Right renal pelvis (tissue), 4 donors: ENCODE measurements around the gene KRTAP5-9. TPM values are rescaled to one million over a fixed set of nuclear protein-coding genes. Genes with fewer than 3 reads are reported as not detected.
"Not testable (repeated sequence)": the region's sequence is repeated elsewhere in the genome, so short reads cannot be mapped to it uniquely, and the experiment has no call there.

Experiments used
- DNase-seq, 4 donors: peaks; one replicate each; pipeline ENCODE4 v3.0.0-alpha.2; 2013; ENCODE audit warnings: low read depth in 4 of 4, low spot score in 3 of 4, missing footprints in 1 of 4
- polyA plus RNA-seq, 4 donors: library from polyadenylated mRNA; unstranded; fragments of 120-200 nt; gene quantifications; one replicate each; pipeline ENCODE4 v1.2.1, GENCODE V29; 2013; ENCODE audit not compliant: insufficient read length in 4 of 4

KRTAP5-9 gene
- polyA plus RNA-seq, 4 donors: 0.19 to 0.47 (median 0.44) TPM

DNA sequence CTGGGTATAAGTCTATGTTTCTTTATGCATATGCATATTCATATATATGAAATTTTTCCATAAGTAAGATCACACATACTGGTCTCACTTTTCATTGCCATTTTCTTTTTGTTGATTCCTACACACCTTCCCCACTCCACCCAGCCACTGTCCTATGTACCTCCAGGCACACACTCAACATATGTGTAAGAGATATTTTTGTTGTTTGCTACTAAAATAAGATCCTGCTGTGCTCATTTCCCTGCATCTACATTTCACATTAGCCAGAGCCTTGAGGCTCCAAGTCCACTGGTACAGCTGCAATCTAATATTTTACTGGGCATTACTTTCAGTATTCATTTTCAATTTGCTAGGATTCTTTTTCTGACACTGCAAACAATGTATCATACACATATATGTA, 9.0 kb downstream of the KRTAP5-9 start:
- no peak for DNase-seq

DNA sequence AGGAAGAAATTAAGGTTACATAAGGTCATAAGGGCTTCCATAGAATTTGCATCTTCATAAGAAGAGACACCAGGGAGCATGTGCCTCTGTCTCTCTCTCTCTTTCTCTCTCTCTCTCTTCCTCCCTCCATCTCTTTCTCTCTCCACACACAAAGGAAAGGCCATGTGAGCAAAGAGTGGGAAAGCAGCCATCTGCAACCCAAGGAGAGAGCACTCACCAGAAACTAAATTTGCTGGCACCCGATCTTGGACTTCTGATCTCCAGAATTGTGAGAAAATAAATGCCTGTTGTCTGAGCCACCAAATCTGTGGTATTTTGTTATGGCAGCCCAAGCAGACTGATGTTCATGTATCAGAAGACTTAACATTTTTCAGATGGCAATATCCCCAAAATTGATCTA, 10.8 kb downstream of the KRTAP5-9 start:
- DNase-seq: no peak

DNA sequence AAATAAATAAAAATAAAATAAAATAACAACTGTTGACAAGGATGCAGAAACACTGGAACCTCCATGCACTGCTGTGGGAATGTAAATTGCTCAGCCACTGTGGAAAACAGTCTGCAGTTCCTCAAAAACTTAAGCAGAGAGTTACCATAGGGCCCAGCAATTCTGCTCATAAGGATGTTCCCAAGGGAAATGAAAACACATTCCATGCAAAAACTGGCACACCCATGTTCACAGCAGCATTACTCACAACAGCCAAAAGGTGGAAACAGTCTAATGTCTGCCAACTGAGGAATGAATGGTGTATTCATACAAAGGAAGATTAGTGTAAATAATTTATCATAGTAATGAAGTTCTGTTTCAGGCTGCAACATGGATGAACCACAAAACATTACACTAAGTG, 13.9 kb downstream of the KRTAP5-9 start:
- DNase-seq: no peak

DNA sequence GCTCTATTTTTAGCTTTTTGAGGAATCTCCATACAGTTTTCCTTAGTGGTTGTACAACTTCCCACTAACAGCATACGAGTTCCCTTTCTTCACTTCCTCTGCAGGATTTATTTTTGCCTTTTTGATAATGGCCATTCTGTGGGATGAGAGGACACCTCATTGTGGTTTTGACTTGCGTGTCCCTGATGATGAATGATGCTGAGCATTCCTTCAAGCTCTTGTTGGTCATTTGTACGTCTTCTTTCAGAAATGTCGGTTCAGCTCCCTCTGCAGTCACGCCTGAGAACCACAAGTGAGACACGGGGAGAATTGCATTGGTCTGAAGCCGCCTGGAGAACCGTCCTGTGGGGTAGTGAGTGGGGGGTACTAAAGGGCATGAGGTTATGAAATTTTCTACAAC, 15.2 kb downstream of the KRTAP5-9 start:
- DNase-seq: no peak

DNA sequence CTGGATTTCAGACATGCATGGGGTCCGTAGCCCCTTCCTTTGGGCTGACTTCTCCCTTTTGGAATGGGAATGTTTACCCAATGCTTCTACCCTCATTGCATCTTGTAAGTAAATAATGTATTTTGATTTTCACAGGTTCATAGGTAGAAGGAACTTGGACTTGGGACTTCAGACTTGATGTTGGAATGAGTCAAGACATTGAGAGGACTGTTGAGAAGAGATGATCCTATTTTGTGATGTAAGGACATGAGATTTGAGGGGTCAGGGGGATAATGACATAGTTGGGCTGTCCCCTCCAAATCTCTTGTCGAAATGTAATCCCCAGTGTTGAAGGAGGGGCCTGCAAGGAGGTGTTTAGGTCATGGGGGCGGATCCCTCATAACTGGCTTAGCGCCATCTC, 16.2 kb downstream of the KRTAP5-9 start:
- DNase-seq: no peak

DNA sequence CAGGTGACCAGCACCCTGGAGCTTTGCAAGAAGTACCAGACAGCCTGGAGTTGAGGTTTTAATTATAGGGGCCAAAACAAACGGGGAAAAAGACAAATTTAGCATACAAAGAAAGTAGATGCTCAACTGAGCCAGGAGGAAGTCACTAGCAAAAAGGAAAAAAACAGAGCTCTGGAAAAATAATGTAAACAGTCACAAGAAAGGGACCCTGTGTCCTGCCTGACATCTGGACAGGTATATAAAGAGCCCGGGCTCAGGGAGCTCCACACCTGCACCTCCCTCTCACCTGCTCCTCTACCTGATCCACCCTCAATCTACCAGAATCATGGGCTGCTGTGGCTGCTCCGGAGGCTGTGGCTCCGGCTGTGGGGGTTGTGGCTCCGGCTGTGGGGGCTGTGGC, 17.0 kb downstream of the KRTAP5-9 start, which contains the start of gene KRTAP5-10:
Gene KRTAP5-10, plus strand, starts transcription at position 301 of the 400 bp plus-strand sequence. Its CDS starts 25 bp downstream, at position 326.
- DNase-seq: no peak

DNA sequence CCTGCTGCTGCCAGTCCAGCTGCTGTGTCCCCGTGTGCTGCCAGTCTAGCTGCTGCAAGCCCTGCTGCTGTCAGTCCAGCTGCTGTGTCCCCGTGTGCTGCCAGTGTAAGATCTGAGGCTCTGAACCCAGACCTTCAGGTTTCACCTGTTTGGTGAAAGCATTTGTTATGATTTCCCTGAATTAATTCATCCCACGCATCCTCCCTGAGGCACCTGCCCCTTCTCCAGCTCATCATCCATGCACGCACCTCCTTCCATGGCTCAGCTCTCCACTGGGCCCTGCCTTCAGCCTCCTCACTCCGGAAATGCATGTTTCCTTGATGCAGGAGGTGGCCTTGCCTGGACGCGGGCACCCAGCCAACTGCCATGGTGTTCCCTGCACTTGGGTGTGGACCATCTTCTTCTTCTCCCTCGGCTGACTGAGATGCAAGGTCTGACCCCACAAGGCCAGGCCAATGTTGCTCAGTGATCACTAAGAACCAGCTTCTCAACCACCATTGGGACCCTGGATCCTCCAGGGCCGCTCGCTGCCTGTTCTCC, 17.9 kb downstream of the KRTAP5-9 start:
- no peak for DNase-seq

DNA sequence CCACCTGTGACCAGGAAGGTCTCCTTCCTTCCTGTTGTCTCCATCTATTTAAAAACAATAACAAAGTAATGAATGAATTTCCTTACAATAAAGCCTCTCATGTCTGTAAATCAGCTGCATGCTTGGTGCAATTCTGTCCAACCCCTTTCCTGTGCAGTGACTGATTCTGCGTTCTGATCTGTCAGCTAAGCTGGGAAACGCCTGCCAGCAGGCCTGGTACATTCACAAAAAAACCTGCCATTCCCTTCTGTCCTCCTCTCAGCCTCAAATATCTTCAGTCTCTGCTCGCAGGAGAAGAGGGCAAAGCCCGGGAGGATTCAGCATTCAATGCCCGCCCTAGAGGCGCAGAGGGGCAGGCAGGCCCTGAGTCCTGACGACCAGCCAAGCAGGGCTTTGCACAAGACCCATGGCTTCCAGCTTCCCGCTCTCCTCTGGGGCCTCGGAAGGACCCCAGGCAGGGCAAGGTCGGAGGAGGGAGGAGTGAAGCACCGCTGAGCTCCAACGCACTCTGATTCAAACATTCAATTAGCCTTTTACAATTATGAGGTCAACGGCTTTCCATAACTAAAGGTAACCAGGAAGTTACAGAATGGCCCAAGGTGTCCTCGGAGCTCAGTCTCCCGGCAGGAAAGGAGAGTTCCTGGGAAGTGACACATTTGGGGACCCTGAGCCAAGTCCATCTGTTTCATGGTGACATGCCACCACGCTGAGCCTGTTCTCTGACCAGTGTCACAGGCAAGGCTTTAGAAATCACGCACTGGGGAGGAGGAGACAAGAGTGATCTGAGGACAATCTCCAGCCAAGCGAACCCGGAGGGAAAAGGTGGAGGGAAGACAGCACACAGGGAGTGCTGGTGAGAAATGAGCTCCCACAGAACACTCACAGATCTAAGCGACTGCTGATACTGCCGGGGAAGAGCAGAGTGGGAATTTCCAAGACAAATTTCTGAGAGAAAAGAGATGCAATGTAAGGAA, 18.7 kb downstream of the KRTAP5-9 start:
- not testable (repeated sequence) for DNase-seq

DNA sequence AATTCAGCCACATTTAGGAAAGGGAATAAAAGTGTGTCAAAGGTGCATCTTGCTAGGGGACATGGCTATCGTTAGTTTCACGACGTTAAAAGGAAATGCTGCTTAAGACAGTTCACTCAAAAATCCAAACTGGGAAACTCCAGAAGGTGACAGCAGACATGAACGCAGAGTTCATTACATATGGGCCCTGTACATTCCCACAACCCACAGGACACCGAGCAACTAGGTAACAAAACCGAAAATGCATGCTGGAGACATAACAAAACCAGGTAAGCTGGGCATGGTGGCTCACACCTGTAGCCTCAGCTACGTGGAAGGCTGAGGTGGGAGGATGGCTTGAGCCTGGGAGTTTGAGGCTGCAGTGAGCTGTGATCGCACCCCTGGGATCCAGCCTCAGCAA, 19.4 kb downstream of the KRTAP5-9 start:
- DNase-seq: not testable (repeated sequence)

DNA sequence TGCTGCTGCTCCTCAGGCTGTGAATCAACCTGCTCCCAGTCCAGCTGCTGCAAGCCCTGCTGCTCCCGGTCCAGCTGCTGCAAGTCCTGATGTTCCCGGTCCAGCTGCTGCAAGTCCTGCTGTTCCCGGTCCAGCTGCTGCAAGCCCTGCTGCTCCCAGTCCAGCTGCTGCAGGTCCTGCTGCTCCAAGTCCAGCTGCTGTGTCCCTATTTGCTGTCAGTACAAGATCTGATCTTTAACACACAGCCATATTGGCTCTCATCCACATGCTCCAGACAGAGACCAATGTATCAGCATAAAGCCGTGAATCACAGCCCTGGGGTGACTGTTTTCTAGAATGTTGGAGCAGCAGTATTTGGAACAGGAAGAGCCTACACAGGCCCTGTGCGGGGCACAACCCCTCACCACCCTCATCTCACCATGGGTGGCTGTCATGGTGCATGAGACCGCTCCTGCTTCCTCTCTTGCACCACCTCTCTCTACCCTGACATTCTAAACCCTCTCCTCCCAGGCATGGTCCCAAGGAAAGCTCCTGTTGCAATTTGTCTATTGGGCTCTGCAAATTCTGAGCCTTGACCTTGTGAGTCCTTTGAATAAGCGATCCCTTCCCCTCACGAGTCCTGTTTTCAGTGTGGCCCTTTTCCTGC, 20.6 kb downstream of the KRTAP5-9 start:
- DNase-seq: no peak

DNA sequence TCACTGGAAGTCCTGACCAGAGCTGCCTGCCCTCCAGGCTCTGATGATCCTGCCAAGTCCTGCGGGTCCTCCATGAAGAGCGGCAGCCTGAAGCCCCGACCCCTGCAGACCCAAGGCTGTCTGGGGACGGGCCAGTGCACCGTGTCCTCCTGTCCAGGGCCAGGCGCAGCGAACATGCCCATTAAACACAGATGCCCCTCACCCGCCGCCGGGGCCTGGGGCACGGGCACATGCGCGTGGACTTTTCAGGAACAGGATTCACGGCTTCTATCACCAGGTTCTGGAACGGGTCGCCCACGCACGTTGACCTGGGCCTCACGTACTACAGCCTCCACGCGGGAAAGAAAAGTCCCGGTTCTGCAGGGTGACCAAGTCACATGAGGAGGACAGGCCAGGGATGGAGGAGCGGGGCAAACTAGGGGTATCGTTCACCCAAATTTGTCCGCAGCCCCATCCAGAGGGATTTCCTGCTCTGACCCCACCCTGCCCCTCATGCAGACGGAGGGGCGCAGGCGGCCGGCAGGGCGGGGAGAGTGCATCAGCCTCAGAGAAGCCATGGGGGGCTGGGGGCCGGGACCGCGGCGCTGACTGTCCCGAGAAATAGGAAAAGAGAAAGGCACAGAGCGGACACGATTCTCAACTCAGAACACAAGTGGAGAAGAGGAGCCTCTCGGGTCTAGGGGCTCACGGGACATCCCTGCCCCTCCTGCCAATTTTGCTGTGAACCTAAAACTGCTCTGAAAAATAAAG, 23.1 kb downstream of the KRTAP5-9 start:
- DNase-seq: not testable (repeated sequence)

DNA sequence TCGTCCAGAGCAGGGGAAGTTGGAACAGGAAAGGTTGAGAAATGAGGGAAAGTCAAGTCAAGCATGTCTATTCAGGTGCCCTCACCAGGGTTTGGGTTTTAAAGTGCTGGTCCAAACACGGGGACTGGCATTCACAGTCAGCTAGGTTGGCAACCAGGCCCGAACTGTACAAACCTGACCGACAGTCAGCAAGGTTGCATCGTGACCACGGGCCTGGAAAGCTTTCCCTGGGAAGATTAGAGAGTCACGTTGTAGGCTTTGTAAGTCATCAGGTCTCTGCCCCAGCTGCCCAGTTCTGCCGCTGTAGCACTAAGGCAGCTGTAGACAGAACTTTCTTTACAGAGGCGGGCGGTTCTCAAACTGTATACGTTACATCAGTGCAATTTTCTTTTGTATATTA, 24.6 kb downstream of the KRTAP5-9 start:
- no peak for DNase-seq

DNA sequence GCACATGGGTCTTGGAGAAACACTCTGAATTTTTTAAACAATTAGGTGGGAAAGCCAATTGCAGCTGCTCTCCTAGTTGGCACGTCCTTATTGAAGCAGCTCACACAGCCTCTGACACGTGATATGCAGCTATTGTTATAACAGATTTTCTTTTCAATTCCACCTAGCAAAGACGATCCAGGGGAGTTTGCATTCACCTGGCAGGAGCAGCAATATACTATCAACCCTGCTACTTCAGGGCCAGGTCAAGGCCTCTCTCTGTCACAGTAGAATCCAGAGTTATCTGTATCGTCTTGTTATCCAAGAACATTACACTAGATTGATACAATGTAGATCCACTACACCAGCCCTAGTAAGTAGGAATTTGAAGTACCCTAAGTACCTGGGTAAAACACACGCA, 26.2 kb downstream of the KRTAP5-9 start:
- DNase-seq: no peak

DNA sequence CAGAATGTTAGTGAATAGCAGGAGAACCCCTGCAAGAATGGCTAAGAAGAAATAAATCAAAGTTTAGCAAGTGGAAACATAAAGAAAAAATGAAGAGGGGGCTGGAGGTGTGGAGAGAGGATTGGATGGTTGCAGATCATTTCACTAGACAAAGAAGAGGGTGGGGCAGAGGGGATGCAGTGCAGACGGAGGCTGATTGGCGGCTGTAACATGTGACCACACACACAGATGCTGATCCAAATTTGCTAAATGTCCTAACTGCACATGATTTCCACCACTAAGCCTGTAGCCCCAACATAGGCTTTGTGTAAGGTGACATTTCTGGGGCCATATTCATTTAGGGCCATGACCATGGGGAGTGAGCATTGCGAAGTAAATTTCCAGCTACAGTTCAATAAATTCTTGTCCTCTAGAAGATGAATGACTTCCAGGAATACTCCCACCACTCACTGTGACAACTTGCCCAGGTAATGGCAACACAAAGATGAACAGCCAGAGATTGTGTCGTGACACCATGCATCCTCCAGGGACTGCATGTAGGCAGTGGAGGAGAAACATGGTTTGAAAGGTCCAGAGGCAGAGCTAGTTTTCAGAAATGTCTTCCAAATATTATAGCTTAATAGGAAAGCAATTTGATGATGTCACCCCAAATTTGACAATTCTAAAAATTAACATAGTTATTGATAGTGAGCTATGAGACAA, 27.7 kb downstream of the KRTAP5-9 start:
- DNase-seq: no peak

DNA sequence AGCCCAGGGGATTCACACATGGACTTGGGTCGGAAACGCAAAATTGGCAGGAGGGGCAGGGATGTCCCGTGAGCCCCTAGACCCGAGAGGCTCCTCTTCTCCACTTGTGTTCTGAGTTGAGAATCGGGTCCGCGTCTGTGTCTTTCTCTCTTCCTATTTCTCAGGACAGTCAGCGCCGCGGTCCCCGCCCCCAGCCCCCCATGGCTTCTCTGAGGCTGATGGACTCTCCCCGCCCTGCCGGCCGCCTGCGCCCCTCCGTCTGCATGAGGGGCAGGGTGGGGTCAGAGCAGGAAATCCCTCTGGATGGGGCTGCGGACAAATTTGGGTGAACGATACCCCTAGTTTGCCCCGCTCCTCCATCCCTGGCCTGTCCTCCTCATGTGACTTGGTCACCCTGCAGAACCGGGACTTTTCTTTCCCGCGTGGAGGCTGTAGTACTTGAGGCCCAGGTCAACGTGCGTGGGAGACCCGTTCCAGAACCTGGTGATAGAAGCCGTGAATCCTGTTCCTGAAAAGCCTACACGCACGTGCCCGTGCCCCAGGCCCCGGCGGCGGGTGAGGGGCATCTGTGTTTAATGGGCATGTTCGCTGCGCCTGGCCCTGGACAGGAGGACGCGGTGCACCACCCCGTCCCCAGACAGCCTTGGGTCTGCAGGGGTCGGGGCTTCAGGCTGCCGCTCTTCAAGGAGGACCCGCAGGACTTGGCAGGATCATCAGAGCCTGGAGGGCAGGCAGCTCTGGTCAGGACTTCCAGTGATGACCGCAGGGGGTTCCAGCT, 28.7 kb downstream of the KRTAP5-9 start:
- DNase-seq: not testable (repeated sequence)

DNA sequence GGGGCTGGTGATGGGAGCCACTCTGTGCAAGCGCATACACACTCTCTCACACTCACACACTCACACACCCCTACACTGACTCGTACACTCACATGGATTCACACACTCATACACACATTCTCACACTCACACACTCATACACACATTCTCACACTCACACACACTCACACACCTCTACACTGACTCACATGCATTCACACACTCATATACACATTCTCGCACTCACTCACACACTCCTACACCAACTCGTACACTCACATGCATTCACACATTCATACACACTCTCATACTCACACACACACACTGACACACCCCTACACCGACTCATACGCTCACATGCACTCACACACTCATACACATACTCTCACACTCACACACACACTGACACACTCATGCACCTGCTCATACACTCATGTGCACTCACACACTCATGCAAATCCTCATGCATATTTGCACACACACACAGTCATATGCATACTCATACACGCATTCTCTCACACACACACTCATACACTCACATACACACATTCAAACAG, 29.3 kb downstream of the KRTAP5-9 start:
- DNase-seq: no peak

DNA sequence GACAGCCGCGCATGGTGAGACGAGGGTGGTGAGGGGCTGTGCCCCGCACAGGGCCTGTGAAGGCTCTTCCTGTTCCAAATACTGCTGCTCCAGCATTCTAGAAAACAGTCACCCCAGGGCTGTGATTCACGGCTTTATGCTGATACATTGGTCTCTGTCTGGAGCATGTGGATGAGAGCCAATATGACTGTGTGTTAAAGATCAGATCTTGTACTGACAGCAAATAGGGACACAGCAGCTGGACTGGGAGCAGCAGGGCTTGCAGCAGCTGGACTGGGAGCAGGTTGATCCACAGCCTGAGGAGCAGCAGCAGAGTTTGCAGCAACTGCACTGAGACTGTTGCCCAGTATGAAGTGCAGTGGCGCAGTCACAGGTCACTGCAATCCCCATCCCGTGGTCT, 31.3 kb downstream of the KRTAP5-9 start:
- not testable (repeated sequence) for DNase-seq

DNA sequence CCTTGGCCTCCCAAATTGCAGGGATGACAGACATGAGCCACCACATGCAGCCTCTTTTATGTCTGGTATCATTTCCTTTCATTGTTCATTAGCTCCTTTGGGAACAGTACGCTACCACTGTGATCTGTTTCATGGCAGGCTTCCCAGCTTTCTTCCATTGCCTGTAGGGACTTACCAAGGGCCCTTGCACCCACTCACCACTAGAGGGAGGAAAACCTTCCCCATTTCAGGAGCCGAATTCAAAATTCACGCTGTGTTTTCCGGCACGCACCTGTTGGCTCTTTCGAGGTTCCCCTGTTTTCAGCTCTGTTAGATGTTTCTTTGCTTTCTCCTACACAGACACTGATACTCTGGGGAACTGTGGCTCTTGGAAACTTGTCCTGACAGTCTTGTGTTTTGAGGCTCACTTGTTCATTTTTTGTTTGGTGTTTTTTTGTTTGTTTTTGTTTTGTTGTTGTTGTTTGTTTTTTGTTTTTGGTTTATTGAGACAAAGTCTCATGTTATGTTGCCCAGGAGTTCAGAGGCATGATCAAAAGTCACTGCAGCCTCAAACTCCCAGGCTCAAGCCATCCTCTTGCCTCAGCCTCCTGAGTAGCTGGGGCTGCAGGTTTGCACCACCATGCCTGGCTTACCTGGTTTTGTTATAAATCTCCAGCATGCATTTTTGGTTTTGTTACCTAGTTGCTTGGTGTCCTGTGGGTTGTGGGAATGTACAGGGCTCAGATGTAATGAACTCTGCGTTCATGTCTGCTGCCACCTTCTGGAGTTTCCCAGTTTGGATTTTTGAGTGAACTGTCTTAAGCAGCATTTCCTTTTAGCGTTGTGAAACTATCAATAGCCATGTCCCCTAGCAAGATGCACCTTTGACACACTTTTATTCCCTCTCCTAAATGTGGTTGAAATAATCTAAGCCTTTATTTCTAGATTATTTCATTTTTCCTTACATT, 32.1 kb downstream of the KRTAP5-9 start:
- DNase-seq: no peak
